HG02623 (cell line): ENCODE measurements around the gene LPAR1.

ENCODE experiments used
- ATAC-seq: cut with Tn5 transposase; IDR thresholded peaks from one replicate; pipeline ENCODE4 v1.9.1; 2021; ENCODE audit warnings: moderate library complexity; ENCODE audit not compliant: unreplicated experiment

The LPAR1 gene

DNA sequence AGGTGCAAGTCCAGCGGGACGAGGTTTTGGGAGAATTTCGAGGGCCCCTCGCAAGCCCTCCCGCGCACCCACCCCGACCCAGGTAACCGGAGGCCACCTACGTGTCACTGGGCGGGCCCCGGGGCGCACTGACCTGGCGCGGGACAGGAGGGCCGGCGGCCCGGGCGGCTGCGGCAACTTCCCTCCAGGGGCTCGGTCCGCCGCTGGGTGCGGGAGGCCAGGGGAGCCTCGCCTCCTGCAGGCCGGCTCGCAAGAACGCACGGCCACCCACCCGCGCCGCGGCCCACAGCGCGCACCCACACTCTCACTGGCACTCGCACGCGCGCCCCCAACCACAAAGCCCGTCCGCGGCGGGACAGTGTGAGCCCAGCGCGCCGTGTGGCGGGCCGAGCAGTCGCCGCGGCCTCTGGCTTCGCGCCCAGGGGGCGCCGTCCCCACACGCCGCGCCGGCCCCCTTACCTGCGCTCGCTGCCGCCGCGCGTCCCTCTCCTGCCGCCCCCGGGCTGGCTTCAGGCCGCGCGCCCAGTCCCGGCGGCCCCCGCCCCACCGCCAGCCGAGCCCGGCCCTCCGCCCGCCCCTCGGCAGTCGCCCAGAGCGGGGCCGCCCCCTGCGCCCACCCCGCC, 451 bp downstream of the LPAR1 start:
- no peak for ATAC-seq

- no peak for ATAC-seq
Measured at GRCh38 chr9:111037356-111037707, 938 bp downstream of the LPAR1 start.

GRCh38 chr9:111036946-111037345, 1.3 kb downstream of the LPAR1 start:
- no peak for ATAC-seq

DNA sequence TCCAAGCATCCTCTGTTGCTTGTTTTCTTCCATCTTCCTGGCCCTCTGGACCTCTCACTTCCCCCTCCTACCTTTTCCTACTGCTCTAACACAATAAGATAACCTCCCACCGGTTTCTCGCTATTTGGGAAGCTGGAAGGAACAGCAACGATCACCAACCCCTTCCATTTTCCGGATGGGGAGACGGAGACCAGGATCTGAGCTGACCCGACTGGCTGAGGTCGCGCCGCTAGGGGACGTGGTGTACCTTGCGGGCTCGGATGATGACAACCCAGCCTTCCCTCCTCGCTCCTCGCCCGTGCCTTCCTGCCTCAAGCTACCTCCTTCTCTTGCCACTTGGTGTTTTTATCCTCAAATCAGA, 1.9 kb downstream of the LPAR1 start:
- ATAC-seq, result no peak

DNA sequence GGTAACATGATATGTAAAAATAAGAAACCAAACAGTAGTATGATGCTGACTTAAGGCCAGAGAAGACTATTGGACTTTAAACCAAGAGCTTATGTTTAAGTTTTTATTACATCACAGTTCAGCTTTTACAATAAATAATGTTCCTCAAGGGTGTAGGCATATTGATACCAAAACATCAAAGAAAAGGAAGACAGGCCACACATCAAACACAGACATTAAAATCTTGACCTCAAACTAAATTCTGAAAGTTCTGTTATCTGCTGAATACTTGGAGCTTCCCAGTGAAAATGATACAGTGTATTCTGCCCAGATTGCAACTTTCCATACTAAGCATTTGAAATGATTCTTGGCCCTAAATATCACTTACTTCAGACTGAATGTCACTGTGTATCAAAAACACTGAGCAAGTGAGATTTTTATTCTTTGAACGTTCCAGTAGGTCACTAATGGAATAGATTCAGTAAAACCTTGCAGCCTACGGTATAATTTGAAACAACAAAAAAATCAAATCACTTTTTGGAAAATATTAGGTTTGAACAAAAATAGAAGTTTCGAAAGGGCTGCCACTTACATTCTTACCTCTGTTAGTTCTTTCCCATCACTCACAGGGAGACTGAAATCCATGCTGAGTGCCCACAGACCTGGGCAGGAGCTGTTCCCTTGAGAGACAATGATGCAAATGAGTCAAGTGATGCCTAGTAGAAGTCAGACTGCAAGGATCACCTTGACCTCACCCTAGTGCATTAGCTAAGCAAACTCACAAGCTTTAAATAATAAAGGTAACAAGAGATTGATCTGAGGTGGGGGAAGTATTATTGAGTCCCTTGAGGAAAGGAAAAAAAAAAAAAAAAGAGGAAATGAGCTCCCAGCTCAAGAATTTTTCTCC, 2.5 kb downstream of the LPAR1 start:
- ATAC-seq, result no peak

- ATAC-seq, result no peak
Measured at GRCh38 chr9:111034898-111035539, 3.3 kb downstream of the LPAR1 start.

DNA sequence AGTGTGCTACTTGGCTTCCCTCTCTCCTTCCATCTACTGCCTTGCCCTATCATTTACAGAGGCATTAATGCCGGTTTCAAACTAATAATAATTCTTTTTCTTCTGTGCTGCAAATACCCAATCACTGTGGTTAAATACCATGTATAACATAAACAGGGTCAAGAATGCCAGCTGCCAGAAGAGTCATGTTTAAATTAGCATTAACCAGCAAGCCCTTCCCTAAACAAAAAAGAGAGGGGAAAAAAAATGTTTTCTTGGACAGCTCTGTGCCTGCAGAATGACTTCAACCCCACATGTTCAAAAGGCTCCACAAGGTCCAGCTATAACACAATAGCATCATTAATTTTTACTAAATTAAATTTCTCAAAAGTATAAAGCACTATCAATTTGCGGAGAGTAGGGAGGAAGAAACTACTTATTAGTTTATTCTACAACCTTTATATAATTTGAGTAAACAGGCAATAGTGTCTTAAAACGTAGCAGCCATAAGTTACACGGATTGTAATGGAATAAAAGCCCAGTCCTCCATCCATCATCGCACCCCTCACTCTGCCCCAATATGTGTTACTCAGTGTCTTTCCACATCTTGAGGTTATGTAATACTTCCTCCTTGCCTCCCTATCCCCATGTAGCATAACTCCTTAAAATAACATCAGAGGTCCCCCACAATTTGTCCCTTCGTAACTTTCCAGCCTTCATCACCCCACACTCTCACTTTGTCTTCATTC, 3.9 kb downstream of the LPAR1 start:
- ATAC-seq, result no peak

- no peak for ATAC-seq
Measured at GRCh38 chr9:111030492-111030891, 7.8 kb downstream of the LPAR1 start.

DNA sequence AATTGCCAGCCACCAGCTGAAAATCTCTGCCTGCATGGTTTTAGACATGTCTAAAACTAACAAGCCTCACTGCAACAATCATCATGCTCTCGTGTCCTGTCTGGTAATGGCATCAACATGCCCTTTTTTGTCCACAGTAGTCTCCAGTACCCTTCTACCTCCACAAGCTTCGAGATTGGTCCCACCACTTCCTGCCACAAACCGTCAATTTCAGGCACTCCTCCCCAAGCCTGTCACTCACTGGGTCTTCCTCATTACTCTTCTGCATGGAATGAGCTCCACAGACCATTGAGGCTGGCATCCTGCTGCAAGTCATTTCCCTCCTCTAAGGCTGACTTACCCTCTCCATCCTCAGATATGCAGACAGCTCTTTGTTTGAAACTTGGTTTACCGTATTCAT, 9.0 kb downstream of the LPAR1 start:
- no peak for ATAC-seq

DNA sequence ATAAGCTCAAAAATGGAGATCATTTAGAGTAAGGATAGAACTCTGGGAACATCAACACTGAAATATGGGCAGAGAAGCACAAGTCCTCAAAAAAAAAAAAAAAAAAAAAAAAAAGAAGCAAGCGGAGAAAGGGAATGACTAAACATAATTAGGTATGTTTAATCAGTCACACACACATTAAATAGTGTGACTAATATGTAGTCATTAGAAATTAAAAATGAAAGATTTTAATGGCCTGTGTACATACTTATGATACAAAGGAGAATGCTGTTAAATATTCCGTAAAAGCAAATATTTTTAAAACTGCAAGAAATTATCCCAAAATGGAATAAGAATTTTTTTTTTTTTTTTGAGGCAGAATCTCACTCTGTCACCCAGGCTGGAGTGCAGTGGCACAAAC, 10.5 kb downstream of the LPAR1 start:
- no peak for ATAC-seq

DNA sequence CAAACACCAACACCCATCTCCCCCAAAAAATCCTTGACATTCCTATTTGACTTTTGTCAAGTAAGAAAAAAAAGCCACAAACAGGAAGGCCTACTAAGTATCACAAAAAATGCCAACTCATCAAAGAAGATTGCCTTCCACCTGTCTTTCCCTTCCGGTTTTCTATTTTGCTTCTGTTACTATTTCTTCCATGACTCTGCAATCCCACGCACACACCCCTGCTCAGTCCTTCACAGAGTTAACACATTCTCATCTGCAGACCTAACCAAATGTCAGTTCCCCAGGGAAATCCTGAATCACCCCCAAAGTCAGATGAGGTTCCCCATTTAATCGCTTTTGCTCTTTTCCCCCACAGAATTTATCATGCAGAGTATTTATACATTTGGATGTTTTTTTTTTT, 15.1 kb downstream of the LPAR1 start:
- no peak for ATAC-seq

DNA sequence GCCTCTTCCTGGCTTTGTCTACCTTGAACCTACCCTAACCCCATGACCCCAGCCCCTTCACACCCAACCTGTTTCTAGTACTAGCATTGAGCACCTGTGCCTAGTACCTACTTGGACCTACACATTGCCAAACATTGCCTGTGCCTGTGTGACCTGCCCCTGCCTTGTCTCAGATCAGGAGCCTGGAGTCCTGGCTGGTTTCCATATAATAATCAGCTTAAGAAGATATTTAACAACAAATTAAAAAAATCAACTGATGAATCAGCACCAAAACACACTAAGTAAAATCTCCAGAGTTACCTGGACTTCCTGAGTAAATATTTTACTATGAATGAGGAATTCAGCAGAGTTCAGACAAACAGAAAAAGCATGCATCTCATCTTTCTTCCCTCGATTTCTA, 17.7 kb downstream of the LPAR1 start:
- ATAC-seq, result no peak

- no peak for ATAC-seq
Measured at GRCh38 chr9:111016426-111017045, 21.7 kb downstream of the LPAR1 start.

DNA sequence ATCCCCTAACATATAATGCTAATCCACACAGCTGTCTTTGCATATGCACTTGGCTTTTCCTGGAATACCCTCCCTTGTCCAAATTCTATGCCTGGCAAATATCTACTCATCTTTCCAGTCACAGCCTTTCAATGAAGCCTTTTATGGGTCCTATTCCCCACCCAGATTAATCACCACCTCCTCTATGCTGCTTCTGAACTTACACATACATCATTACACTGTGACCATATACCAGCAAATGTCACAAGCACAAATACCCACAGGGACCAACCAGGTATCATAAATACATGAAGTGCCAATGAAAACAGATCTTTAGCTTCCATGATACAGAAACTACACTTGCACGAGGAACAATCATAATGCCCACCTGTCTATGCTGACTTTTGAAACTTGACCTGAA, 22.3 kb downstream of the LPAR1 start:
- no peak for ATAC-seq

DNA sequence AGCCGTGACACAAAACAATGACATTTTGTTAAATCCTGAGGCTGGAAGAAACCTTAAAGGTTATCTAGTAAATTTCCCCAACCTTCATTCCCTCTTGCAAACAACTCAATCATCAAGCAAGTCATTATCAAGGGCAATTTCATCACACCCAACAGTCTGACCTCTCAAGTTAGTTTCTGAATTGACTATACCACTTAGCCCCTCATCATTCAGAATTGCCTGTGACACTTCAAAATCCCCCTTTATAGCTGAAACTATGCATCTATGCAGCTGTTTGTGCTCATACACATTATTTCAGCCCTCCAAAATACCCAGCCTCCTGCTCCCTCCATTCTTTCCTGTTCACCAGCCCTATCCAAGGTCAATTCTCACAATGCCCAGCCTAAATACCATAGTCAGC, 24.6 kb downstream of the LPAR1 start:
- no peak for ATAC-seq

DNA sequence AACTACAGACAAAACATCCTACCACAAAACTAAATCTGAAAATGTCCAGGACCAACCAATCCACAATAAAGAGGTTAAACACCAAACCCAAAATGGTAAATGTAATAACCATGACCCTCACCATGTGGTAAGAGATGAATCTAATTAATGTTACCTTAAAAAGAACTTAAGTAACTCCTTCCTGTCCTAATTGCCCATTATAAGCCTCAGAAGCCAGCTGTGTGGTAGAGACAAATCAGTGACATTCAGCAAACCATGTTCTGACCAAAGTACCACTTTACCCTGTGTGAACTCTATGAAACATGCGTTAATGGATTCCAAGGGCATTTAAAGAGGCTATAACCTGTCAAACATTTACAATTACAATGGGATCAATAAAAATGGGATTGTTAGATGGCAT, 25.0 kb downstream of the LPAR1 start:
- no peak for ATAC-seq

- no peak for ATAC-seq
Measured at GRCh38 chr9:111008158-111009075, 29.9 kb downstream of the LPAR1 start.

DNA sequence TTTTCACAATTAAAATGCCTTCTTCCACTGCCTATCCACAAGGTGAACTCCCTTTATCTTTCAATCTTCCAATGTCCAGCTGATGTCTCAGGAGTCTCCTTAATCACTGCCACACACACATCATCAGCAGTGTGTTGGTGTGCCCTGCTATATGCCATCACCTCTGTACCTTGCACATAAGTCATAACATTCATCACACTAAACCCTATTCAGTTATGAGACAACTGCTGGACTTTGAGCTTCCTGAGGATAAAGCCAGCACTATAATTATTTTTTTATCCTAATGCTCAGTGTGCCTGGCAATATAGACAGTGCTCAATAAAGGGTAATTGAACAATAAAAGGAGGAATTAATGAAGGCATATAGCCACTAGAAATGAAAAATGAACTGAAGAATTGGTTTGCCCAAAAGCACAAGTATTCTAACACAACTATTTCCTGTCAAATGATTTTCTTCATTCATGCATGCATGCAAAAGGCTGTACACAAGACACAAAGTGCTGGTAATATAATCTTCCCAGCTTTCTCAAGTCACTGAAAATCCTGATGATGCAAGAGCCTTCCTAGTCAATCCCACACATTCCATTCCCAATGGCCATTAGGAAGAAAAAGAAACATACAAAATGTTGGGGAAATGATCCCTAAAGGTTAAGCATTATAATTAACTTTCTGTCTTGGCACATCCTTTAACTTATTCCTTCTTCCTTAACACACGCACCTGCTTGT, 32.4 kb downstream of the LPAR1 start:
- no peak for ATAC-seq

DNA sequence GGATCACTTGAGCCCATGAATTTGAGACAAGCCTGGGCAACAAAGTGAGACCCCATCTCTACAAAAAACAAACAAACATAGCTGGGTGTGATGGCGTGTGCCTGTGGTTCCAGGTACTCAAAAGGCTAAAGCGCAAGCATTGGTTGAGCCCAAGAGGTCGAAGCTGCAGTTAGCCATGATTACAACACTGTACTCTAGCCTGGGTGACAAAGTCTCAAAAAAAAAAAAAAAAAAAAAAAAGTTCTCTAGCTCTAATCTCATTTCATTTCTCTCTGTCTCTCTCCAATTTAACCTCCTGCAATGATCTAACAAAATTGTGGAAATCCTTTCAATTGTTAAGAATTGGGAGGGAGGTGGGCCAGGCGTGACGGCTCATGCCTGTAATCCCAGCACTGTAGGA, 33.3 kb downstream of the LPAR1 start:
- ATAC-seq, result no peak
